Vagina (tissue), 2 donors: ENCODE data around the gene UCK1. TPM values are rescaled to one million over a fixed set of nuclear protein-coding genes. Genes with fewer than 3 reads are reported as not detected.
"Not testable (repeated sequence)": the region's sequence is repeated elsewhere in the genome, so short reads cannot be mapped to it uniquely, and the experiment has no call there.

Source experiments
- DNase-seq, 2 donors: peaks; one replicate each; pipeline ENCODE4 v3.0.0-alpha.2; 2017; ENCODE audit errors: extremely low spot score in 2 of 2
- H3K27ac ChIP-seq: fragments of 200-600 bp; sonication (generic); one replicate; pipeline ENCODE4 v1.5.1; 2019
- H3K27me3 ChIP-seq: fragments of 200-600 bp; sonication (generic); one replicate; pipeline ENCODE4 v1.5.1; 2019
- H3K36me3 ChIP-seq, 2 donors: fragments of 200-600 bp; sonication (generic); one replicate each; pipeline ENCODE4 v1.5.1; 2017 to 2019
- H3K4me1 ChIP-seq: fragments of 200-600 bp; sonication (generic); one replicate; pipeline ENCODE4 v1.5.1; 2019
- H3K4me3 ChIP-seq, 2 donors: fragments of 200-600 bp; sonication (generic); 1 replicate in 1 of 2; 2 replicates in 1 of 2; pipeline ENCODE4 v1.5.1; 2016 to 2019
- H3K9me3 ChIP-seq: fragments of 200-600 bp; sonication (generic); one replicate; pipeline ENCODE4 v1.5.1; 2019
- POLR2A ChIP-seq, 2 donors: fragments of 450-650 bp; IDR thresholded peaks; one replicate each; pipeline ENCODE4 v1.6.1; 2017; ENCODE audit warnings: antibody characterized with exemption in 2 of 2, mild to moderate bottlenecking in 2 of 2, moderate library complexity in 2 of 2
- POLR2AphosphoS5 ChIP-seq, 2 donors: sonication (generic); formaldehyde crosslinking; IDR thresholded peaks; one replicate each; pipeline ENCODE4 v1.9.0; 2017; ENCODE audit warnings: antibody characterized with exemption in 2 of 2, mild to moderate bottlenecking in 2 of 2, low read depth in 1 of 2; ENCODE audit not compliant: insufficient read depth in 1 of 2
- intact Hi-C: fragments of 100-400 bp; cut with DNase I; formaldehyde crosslinking; loops from one replicate; pipeline ENCODE4 v1.15.1; 2023
- total RNA-seq: library from RNA; depleted of rRNA; stranded (reverse); fragments of >200 nt; gene quantifications from one replicate; pipeline ENCODE4 v1.2.3, GENCODE V29; 2016
- TF ChIP-seq, protein P1 (sequence below), 3 experiments: fragments of 450-650 bp in 2 of 3; fragments of 200-600 bp in 1 of 3; sonication (generic) in 1 of 3; IDR thresholded peaks; one replicate each; pipeline ENCODE4 v1.5.1; 2017 to 2019; ENCODE audit warnings: antibody characterized with exemption in 3 of 3, mild to moderate bottlenecking in 2 of 3, moderate library complexity in 2 of 3

The UCK1 gene
- total RNA-seq, 1 donor from 2014 or later = 37.3 TPM

GRCh38 chr9:131555841-131556673, 25.0 kb upstream of the UCK1 start:
- H3K27ac ChIP-seq = no peak overlapping the region
- intact Hi-C loops = no loop called here
- H3K4me1 ChIP-seq = no peaks in the 10 kb centered on the region
- TF ChIP-seq POLR2A (IDR thresholded peaks at IDR 0.05) = no peak
- TF ChIP-seq, protein P1, sequence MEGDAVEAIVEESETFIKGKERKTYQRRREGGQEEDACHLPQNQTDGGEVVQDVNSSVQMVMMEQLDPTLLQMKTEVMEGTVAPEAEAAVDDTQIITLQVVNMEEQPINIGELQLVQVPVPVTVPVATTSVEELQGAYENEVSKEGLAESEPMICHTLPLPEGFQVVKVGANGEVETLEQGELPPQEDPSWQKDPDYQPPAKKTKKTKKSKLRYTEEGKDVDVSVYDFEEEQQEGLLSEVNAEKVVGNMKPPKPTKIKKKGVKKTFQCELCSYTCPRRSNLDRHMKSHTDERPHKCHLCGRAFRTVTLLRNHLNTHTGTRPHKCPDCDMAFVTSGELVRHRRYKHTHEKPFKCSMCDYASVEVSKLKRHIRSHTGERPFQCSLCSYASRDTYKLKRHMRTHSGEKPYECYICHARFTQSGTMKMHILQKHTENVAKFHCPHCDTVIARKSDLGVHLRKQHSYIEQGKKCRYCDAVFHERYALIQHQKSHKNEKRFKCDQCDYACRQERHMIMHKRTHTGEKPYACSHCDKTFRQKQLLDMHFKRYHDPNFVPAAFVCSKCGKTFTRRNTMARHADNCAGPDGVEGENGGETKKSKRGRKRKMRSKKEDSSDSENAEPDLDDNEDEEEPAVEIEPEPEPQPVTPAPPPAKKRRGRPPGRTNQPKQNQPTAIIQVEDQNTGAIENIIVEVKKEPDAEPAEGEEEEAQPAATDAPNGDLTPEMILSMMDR (IDR thresholded peaks at IDR 0.05) = no peak
- TF ChIP-seq POLR2AphosphoS5 (IDR thresholded peaks at IDR 0.05; ENCODE audit: insufficient read depth in 1 of 2, low read depth in 1 of 2) = no peak
- no peak overlapping the region for H3K4me3 ChIP-seq
- H3K27me3 ChIP-seq = no peaks in the 10 kb centered on the region
- DNase-seq = no peak
- H3K36me3 ChIP-seq = no peaks in the 10 kb centered on the region
- no peaks in the 10 kb centered on the region for H3K9me3 ChIP-seq

DNA sequence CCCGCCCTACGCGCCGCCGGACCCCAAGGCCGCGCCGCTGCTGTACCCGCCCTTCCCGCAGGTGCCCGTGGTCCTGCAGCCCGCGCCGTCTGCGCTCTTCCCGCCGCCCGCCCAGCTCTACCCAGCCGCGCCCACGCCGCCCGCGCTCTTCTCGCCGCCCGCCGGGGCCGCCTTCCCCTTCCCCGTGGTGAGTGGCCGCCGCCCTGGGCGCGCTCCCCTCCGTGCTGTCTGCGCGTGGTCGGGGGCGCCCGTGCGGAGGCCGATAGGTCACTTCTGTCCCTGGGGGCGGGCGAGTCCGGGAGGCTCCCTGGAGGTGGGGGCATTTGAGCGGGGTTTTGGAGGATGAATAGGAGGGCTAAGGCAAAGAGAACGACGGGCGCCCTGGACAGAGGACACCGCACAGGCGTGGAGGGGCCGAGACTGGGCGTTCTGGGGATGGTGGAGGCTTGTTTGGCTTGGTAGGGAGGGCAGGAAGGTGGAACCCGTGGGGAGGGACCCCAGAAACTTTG, 23.8 kb upstream of the UCK1 start:
- intact Hi-C loops = no loop called here
- Histone ChIP-seq H3K36me3 (no peaks in the 10 kb centered on the region), H3K4me1 (no peaks in the 10 kb centered on the region), H3K27ac (no peak overlapping the region), H3K9me3 (no peaks in the 10 kb centered on the region), H3K27me3 (no peaks in the 10 kb centered on the region), H3K4me3 (no peak overlapping the region)
- DNase-seq = no peak
- TF ChIP-seq, protein P1 (IDR thresholded peaks at IDR 0.05) = no peak
- no peak for TF ChIP-seq POLR2AphosphoS5 (IDR thresholded peaks at IDR 0.05; ENCODE audit: insufficient read depth in 1 of 2, low read depth in 1 of 2)
- no peak for TF ChIP-seq POLR2A (IDR thresholded peaks at IDR 0.05)

DNA sequence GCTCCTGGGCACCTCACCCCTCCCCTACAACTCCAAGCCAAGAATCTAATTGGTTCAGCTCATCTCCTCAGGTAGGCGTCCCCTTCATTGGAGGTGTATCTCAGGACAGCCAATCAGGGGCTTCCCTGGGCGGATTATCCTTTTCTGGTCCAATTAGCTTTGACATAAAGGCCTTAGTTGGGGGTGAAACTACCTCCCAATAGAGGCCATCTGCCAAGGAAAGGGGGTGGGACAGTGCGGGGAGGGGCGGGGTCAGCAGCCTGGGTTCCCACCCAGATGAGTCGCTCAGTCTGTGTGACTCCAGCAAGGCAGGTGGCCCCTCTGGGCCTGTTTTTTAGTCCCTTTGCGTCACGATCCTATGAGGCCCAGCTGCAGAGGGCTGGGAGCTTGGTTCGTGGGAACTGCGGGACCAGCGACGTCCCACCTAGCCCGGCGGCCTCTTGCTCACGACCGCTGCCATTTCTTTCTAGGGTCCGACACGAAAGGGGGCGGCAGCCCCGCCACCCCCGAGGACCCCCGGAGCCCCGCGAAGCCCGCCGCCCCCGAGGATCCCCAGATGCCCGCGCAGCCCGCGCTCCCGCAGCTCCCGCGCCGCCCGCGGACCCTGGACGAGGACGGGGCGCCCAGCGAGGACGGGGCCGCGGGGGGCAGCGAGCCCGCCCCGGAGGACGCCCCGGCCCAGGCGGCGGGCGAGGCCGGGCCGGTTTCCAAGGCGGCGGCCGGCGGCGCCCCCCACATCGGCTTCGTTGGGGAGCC, 23.2 kb upstream of the UCK1 start:
- H3K27me3 ChIP-seq = no peaks in the 10 kb centered on the region
- no peak overlapping the region for H3K4me3 ChIP-seq
- H3K36me3 ChIP-seq = no peaks in the 10 kb centered on the region
- no peaks in the 10 kb centered on the region for H3K9me3 ChIP-seq
- DNase-seq = no peak
- H3K27ac ChIP-seq = no peak overlapping the region
- TF ChIP-seq POLR2AphosphoS5 (IDR thresholded peaks at IDR 0.05; ENCODE audit: insufficient read depth in 1 of 2, low read depth in 1 of 2) = no peak
- no peak for TF ChIP-seq POLR2A (IDR thresholded peaks at IDR 0.05)
- TF ChIP-seq, protein P1 (IDR thresholded peaks at IDR 0.05) = no peak
- no peaks in the 10 kb centered on the region for H3K4me1 ChIP-seq
- intact Hi-C loops = no loop called here

DNA sequence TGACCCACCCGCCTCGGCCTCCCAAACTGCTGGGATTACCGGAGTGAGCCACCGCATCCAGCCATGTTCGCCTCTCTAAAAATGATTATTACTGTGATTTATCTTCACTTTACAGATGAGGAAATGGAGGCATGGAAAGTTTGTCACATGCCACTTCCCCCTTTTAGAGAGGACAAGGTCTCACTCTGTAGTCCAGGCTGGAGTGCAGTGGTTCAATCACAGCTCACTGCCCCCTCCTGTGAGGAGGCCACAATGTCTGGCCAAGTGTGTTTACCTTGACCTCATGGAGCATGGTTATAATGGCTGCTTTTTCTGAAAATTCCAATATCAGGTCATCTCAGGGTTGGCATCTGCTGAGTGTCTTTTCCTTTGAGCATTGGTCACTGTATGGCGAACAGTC, 21.0 kb upstream of the UCK1 start:
- Histone ChIP-seq H3K9me3 (no peaks in the 10 kb centered on the region), H3K4me1 (peaks cover 2% of the 10 kb centered on the region), H3K27me3 (no peaks in the 10 kb centered on the region), H3K36me3 (no peaks in the 10 kb centered on the region), H3K27ac (no peak overlapping the region), H3K4me3 (no peak overlapping the region)
- intact Hi-C loops = no loop called here
- DNase-seq = no peak
- no peak for TF ChIP-seq POLR2A (IDR thresholded peaks at IDR 0.05)
- no peak for TF ChIP-seq POLR2AphosphoS5 (IDR thresholded peaks at IDR 0.05; ENCODE audit: insufficient read depth in 1 of 2, low read depth in 1 of 2)
- TF ChIP-seq, protein P1 (IDR thresholded peaks at IDR 0.05) = no peak

DNA sequence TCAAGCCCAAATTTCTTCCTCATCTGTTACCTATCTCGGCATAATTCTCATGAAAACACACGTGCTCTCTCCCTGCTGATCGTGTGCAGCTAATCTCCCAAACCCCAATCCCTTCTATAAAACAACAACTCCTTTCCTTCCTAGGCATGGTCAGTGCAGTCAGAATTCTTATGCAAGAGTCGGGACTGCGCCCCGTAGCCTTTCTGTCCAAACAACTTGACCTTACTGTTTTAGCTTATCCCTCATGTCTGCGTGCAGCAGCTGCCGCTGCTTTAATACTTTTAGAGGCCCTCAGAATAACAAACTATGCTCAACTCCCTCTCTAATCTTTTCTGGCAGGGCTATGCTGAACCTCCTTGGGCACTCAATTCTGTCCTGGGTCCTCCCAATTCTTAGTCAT, 19.4 kb upstream of the UCK1 start:
- intact Hi-C loops, H3K27me3 ChIP-seq, H3K27ac ChIP-seq, DNase-seq, H3K36me3 ChIP-seq, H3K9me3 ChIP-seq, H3K4me3 ChIP-seq: not testable (repeated sequence)
- H3K4me1 ChIP-seq = peaks cover 18% of the 10 kb centered on the region

- H3K27ac ChIP-seq, DNase-seq, H3K36me3 ChIP-seq, H3K9me3 ChIP-seq, H3K4me3 ChIP-seq, intact Hi-C loops, H3K27me3 ChIP-seq: not testable (repeated sequence)
- H3K4me1 ChIP-seq = peaks cover 21% of the 10 kb centered on the region
These were observed 18.1 kb upstream of the UCK1 start for GRCh38 chr9:131549186-131549585.
